GM12865 (cell line): ENCODE data around the gene PRKCE.

ENCODE experiments used
- DNase-seq: peaks from one replicate; pipeline ENCODE4 v3.0.0; 2010; ENCODE audit warnings: low read depth
- H3K4me3 ChIP-seq: 2 replicates; pipeline ENCODE4 v1.5.1; 2011; ENCODE audit warnings: mild to moderate bottlenecking, low read depth, low read length, control low read depth
- CTCF ChIP-seq: IDR thresholded peaks from 2 replicates; pipeline ENCODE4 v1.5.1; 2011; ENCODE audit warnings: low read length, control low read depth, low read depth, inconsistent platforms; ENCODE audit not compliant: insufficient read depth; ENCODE audit errors: missing control alignments

The PRKCE gene

GRCh38 chr2:46091961-46092667, 440.6 kb downstream of the PRKCE start:
- H3K4me3 ChIP-seq: no peak overlapping the region
- no peak for DNase-seq
- TF ChIP-seq CTCF: no peak

- no peak overlapping the region for H3K4me3 ChIP-seq
- no peak for DNase-seq
- TF ChIP-seq CTCF: no peak
Observed at GRCh38 chr2:46094689-46095088, 443.2 kb downstream of the PRKCE start.

- H3K4me3 ChIP-seq: no peak overlapping the region
- DNase-seq: no peak
- no peak for TF ChIP-seq CTCF
Observed at GRCh38 chr2:46095830-46096229, 444.4 kb downstream of the PRKCE start.

- no peak for TF ChIP-seq CTCF
- no peak for DNase-seq
- no peak overlapping the region for H3K4me3 ChIP-seq
Observed at GRCh38 chr2:46096260-46096659, 444.8 kb downstream of the PRKCE start.

- TF ChIP-seq CTCF: no peak
- H3K4me3 ChIP-seq: no peak overlapping the region
- DNase-seq: no peak
Observed at GRCh38 chr2:46097714-46098480, 446.4 kb downstream of the PRKCE start.

GRCh38 chr2:46098621-46099062, 447.2 kb downstream of the PRKCE start:
- no peak overlapping the region for H3K4me3 ChIP-seq
- no peak for TF ChIP-seq CTCF
- DNase-seq: peak; percentile 12
